ENCODE results near the gene PQBP1.

Gene PQBP1

DNA sequence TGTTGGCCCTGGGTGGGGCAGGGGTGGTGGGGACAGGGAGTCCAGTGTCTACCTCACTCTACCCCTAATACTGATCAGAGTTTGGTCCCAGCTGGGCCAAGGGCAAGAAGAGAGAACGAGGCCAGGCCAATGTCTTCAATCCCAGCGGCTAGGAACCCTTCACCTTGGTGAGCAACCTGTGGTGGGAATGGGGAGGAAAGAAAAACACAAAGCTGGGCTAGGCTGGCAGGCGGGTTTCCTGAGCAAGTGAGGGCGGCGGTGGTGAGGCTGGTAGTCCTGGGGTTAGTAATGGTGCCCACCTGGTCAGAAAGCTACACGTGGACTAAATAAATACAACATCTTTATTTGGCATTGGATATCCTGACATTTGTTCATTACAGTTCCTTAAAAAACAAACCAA, 5.6 kb downstream of the PQBP1 start:
- no peak overlapping the region for H3K4me3 ChIP-seq (ENCODE audit: low read depth, low read length)
- TF ChIP-seq, protein P1, sequence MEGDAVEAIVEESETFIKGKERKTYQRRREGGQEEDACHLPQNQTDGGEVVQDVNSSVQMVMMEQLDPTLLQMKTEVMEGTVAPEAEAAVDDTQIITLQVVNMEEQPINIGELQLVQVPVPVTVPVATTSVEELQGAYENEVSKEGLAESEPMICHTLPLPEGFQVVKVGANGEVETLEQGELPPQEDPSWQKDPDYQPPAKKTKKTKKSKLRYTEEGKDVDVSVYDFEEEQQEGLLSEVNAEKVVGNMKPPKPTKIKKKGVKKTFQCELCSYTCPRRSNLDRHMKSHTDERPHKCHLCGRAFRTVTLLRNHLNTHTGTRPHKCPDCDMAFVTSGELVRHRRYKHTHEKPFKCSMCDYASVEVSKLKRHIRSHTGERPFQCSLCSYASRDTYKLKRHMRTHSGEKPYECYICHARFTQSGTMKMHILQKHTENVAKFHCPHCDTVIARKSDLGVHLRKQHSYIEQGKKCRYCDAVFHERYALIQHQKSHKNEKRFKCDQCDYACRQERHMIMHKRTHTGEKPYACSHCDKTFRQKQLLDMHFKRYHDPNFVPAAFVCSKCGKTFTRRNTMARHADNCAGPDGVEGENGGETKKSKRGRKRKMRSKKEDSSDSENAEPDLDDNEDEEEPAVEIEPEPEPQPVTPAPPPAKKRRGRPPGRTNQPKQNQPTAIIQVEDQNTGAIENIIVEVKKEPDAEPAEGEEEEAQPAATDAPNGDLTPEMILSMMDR (IDR thresholded peaks at IDR 0.05; ENCODE audit: low read depth, low read length), result no peak

DNA sequence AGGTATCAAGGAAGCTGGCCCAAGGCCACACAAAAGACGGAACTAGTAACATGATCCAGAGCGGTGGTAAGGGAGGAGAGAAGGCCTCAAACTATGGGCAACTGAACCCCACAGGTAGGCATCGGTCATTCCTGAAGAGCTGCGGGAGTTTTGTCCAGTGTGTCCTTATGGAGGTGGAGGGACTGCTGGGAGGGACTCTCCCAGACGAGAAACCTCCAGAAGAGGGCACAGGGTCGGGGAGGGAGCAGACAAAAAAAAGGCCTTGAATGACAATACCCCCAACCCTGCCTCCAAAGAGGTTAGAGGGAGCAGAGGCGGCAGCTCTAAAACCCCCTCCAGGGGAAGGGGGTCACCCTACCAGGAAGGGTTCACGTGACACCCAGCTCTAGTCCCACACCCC, 6.5 kb downstream of the PQBP1 start:
- no peak overlapping the region for H3K4me3 ChIP-seq (ENCODE audit: low read depth, low read length)
- TF ChIP-seq, protein P1 (IDR thresholded peaks at IDR 0.05; ENCODE audit: low read depth, low read length), result no peak

DNA sequence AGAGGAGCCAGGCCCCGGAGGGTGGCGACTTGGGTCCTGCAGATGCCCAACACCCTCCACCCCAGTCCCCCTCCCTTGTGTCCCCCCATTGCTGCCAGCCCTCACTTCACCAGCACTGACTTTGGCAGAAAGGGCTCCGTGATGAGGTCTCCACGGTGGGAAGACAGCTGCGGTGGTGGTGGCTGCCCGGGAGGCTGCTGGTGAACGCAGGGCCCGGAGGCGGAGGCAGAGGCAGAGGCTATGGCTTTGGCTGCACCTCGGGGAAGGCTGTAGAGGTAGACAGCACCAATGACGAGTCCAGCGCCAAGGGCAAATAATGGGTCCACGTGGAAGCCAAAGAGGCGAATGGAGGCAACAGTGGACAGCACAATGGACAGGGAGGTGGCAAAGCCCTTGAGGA, 6.9 kb downstream of the PQBP1 start:
- TF ChIP-seq, protein P1 (IDR thresholded peaks at IDR 0.05; ENCODE audit: low read depth, low read length), result no peak

DNA sequence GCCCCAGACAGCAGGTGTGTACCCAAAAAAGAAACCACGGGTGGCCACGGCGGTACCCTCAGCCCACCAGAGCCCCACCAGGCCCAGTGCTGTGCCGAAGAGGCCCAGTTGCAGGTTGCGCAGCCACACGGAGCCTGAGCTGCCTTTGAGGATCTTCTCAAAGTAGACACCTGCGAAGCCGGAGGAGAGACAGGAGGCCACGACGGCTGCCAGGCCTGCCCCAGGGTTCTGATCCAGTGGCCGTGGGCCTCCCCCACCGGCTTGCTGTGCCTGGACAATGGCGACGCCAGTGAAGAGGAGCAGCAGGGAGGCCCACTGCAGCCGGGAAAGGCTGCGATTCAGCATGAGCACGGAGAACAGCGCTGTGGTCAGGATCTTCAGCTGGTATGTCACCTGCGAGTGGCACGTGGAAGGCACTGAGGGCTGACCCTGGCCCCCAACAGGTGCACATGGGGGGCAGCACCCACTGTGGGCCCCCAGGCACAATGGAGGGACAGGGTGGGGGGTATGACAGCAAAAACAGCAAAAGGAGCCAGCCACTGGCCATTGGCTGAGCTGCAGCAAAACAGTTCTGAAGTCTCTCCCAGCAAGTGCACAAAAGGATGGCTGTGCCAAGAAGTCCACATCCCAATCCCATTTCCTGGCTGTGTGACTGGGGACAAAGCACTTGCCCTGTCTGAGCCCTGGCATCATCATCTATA, 7.5 kb downstream of the PQBP1 start:
- TF ChIP-seq, protein P1 (IDR thresholded peaks at IDR 0.05; ENCODE audit: low read depth, low read length), result no peak

More for the DNA sequence above, 6.9 kb downstream of the PQBP1 start:
- no peak overlapping the region for H3K4me3 ChIP-seq (ENCODE audit: low read depth, low read length)

DNA sequence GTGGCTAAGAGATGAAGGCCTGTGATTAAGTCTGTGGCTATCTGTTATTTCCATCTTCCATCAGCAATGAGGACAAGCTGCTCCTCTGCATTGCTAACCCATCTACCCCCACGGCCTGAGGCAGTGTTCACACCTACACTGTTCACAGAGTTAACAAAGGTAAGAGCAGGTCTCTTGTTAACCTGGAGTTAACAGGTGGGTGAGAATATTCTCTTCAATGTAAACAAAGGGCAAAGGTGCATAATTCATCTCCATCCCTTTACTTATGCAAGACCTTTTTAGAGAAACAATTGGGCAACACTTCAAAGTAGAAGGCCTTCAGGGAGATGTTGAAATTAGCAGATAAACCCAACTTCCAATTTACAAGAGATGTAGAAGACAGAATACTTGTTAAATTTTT, 10.9 kb downstream of the PQBP1 start:
- H3K4me3 ChIP-seq (ENCODE audit: low read depth, low read length), result no peak overlapping the region
- TF ChIP-seq, protein P1 (IDR thresholded peaks at IDR 0.05; ENCODE audit: low read depth, low read length), result no peak

More for the DNA sequence above, 7.5 kb downstream of the PQBP1 start:
- no peak overlapping the region for H3K4me3 ChIP-seq (ENCODE audit: low read depth, low read length)

DNA sequence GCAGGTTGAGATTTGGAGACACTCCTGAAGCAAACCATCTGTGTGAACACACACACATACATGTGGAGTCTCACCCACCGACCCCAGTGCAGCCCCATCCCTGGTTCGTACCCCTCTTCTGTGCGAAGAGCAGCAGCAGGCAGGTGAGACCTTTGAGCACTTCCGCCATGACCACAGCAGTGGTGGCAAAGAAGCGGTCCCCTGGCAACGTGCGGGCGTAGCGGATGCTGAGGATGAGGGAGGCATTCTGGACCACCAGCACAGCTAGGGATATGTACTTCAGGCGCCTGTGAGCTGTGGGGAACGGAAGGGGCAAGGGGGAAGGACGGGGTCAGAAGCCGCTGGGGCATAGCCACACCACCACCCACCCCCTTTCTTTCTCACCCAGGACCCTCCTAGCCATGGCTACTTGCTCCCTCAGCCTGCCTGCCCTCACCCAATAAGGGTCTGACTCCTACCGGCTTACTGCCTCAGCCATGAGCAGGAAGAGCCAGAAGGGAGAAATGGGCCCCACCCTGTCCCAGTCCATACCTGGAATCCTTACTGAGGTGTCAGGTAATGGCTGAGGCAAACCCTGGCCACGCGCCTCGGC, 12.1 kb downstream of the PQBP1 start:
- TF ChIP-seq, protein P1 (IDR thresholded peaks at IDR 0.05; ENCODE audit: low read depth, low read length), result no peak
- H3K4me3 ChIP-seq (ENCODE audit: low read depth, low read length), result no peak overlapping the region

DNA sequence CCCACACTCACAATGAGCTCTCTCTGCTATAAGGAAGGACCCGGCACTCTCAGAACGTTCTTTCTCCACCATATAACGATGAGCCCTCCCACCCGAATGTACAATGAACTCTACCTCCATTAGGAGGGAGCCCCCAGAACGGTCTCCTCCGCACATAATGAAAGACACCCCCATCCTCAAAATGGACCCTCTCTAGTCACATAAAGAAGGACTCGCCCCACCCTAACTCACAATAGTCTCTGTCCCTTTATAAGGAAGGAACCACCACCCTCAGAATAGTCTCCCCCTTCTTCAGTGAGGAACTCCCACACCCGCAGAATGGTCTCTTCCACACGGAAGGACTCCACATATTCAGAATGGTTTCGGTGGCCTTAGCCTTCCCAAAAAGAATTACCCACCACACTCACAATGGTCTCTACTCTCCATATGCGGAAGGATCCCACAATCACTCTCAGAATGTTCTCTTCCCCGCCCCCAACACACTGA, 13.2 kb downstream of the PQBP1 start:
- TF ChIP-seq, protein P1 (IDR thresholded peaks at IDR 0.05; ENCODE audit: low read depth, low read length), result no peak

More for the DNA sequence above, 13.2 kb downstream of the PQBP1 start:
- peak overlapping the region; percentile 78 for H3K4me3 ChIP-seq (ENCODE audit: low read depth, low read length)
